Measurements from ENCODE around the gene ARL4D. TPM values are rescaled to one million over a fixed set of nuclear protein-coding genes. Genes with fewer than 3 reads are reported as not detected.
"Not testable (repeated sequence)": the region's sequence is repeated elsewhere in the genome, so short reads cannot be mapped to it uniquely, and the experiment has no call there.

Gene ARL4D
- total RNA-seq, 1 experiment from 2014 or later = 16.3 TPM

- no peak for DNase-seq (ENCODE audit: low read depth)
Measured at GRCh38 chr17:43369986-43370385, 28.8 kb upstream of the ARL4D start.

DNA sequence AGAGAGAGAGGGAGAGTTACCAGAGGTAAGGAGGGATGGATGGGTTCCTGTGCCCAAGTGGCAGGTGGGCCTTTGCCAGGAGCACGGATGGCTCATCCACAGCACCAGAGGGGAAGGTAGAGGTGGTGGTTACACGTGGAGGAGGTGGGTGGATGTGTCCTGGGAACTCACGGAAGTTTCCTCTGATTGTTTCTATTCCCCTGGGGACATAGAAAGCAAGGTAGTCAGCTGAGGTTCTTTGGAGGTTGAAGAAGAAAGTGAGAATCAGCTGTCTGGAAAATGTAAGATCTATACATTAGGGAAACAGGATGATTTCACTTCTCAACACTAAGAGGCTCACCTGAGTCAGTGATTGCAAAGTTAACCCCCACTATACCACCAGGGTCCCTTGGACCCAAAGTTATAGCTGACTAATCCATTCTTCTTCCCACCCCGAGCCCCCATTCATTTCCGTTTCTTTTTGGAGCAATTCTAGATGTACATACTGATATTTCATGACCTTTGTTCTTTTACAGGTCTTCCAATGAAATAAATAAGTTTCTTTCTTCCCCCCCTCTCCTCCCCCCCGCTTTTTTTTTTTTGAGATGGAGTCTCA, 27.5 kb upstream of the ARL4D start:
- DNase-seq (ENCODE audit: low read depth) = no peak

- DNase-seq (ENCODE audit: low read depth) = no peak
Measured at GRCh38 chr17:43372273-43372911, 26.4 kb upstream of the ARL4D start.

- no peak for DNase-seq (ENCODE audit: low read depth)
Measured at GRCh38 chr17:43373356-43373755, 25.4 kb upstream of the ARL4D start.

- not testable (repeated sequence) for DNase-seq (ENCODE audit: low read depth)
Measured at GRCh38 chr17:43375915-43376314, 22.9 kb upstream of the ARL4D start.

DNA sequence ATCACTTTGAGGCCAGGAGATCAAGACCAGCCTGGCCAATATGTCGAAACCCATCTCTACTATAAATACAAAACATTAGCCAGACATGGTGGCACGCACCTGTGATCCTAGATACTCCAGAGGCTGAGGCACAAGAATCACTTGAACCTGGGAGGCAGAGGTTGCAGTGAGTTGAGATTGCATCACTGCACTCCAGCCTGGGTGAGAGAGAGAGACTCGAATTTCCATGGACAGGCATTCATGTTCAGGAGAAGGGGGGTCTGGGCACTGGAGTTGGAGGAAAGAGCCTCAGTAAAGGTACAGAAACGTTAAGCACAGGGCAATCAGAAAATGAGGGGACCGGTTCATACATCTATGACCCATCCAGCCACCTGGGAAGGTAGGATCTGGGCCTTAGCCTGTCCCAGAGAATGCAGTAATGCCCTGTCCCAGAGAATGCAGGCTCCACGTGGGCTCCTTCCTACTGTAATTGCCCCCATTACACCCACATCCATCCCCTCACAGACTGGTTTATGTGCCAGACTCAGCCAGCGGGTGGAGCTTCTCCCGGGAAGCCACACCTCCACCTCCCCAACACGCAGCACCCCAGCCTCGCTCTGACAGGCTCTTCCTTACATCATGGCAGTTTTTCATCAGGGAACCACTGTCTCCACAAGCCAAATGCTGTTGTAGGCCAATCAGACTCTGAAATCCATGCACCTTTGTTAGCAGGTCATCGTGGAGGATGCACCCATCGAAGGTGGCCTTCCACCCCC, 21.6 kb upstream of the ARL4D start:
- DNase-seq (ENCODE audit: low read depth) = no peak

DNA sequence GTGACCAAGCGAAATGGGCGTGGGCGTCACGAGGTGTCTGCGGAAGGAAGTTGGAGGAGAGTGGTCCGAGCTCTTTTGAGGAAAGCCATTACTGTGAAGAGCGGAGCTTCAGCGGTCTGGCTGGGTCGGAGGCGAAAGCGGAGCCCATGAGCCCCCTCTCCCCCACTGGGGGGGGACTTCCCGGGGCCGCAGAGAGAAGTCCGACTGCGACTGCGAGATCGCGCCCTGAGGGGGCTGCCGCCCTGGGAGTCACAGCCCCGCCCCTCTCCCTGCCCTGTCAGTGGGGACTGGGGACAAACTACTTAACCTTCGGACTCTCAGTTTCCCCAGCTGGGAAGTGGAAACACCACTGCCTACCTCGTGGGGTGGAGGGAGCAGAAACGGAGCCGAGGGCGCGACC, 20.0 kb upstream of the ARL4D start:
- no peak for DNase-seq (ENCODE audit: low read depth)

DNA sequence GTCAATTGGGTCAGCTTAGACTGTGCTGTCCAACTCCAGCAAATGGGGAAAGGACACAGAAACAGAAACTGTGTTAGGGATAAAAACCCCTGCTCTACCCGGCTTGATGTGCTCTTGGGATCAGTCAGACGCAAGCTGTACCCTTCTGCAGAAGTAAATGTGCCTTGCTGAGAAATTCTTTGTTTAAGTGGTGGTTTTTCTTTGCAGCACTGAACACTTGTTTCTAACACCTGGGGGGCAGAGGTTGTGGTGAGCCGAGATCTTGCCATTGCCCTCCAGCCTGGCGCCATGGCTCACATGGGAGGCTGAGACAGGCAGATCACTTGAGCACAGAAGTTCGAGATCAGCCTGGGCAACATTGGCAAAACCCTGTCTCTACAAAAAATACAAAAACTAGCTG, 18.5 kb upstream of the ARL4D start:
- DNase-seq (ENCODE audit: low read depth) = no peak

DNA sequence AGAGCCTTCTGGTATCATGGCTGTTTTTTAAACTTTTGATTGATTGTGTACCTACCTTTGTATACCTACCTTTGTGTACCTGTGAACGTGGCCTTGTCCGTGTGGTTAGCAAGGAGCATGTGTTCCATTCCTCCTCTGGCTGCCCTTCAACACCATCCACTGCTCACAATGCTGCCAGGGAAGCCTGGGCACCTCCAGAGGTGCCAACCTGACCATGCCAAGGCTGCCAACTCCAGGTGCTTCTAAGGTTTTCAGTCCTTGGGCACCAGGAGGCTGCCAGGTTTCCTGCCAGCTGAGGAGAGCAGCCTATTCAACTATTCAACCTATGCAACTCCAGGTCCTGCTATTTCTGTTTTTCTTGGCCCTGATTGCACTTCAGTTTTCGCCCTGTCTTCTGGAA, 17.6 kb upstream of the ARL4D start:
- DNase-seq (ENCODE audit: low read depth) = no peak

DNA sequence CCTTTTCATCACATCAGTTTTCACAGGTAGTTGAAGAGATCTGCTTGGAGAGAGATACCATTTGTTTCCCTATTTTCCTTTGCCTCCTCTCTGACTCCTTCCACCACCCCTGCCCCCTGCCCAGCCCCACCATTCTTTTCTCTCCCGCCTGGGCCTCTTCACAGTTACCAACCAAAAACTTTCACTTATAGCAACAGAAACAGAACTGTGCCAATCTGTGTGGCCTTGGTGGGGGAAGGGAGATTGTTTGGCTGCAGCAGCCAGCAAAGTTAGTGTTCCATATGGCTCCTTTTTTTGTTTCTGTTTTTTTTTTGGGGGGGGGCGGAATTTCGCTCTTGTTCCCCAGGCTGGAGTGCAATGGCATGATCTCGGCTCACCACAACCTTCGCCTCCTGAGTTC, 17.2 kb upstream of the ARL4D start:
- DNase-seq (ENCODE audit: low read depth) = no peak

DNA sequence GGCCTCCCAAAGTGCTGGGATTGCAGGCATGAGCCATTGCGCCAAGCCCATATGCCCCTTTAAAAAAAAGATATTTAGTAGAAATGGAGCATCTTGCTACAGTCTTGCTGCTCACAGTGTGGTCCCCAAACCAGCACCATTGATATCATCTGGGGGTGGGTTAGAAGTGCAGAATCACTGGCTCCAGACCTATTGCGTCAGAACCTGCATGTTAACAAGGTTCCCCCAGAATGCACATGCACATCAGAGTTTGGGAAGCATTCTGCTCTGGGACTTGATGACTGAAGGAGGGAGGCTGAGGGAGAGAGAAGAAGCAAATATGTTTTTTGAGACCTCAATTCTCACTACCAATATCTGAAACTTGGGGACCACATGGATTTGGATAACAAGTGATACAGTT, 16.0 kb upstream of the ARL4D start:
- no peak for DNase-seq (ENCODE audit: low read depth)

GRCh38 chr17:43383372-43383771, 15.4 kb upstream of the ARL4D start:
- no peak for DNase-seq (ENCODE audit: low read depth)

DNA sequence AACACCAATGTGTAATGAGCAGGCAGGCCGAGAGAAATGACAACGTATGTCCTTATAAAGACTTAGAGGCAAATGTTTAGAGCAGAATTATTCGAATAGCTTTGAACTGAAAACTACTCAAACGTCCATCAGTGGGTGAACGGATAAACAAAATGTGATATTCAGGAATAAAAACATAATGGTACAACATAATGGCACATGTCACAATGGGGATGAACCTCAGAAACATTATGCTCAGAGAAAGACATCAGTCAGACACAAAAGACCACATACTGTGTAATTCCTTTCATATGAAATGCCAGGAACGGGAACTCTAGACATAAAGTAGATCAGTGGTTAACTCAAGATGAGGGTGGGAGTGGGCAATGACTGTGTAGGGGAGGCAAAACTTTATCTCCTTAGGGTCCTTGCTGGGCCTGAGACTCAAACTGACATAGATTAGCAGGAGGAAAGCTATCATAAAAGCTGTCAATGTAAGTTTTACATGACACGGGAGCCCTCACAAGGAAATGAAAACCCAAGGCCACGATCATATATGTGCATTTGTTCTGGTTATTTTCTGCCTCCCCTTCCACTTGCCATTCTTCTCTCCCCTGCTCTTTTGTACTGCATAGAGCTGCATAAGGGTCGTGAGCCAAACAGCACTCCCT, 14.8 kb upstream of the ARL4D start:
- DNase-seq (ENCODE audit: low read depth) = no peak

GRCh38 chr17:43384476-43384862, 14.3 kb upstream of the ARL4D start:
- DNase-seq (ENCODE audit: low read depth) = no peak

DNA sequence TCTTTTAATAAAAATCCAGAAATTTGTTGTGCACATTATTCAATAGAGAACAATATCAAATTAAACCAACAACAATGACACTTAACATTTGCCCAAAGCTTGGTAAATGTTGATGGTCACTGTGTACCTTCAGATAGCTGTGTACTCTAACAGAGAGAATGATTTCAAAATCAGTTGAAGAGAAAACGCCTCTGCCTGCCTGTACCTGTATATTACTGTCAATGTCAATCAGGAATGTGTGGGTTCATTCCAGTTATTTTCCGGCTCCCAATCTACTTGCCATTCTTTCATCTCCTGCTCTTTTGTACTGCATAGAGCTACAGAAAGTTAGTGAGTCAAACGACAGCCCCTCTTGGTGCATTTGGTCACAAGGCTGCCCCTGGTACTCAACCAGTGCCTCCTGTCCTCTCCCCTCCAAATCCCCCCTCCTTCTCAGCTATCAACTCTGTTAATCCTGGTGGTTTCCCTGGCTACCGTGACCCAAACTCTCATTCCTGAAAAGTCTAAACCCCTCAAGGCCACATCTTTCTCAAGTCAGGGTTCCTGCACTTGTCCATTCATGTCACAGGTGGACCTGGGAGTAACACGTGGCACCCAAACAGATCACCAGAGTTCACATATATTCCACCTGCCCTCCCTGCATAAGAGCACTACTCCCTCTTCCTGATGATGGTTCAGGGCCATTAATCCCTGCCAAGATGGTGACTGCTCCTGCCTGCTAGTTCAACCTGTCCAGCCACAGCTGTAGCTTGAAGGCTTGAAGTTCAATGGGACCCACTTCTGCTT, 13.6 kb upstream of the ARL4D start:
- DNase-seq (ENCODE audit: low read depth) = no peak

DNA sequence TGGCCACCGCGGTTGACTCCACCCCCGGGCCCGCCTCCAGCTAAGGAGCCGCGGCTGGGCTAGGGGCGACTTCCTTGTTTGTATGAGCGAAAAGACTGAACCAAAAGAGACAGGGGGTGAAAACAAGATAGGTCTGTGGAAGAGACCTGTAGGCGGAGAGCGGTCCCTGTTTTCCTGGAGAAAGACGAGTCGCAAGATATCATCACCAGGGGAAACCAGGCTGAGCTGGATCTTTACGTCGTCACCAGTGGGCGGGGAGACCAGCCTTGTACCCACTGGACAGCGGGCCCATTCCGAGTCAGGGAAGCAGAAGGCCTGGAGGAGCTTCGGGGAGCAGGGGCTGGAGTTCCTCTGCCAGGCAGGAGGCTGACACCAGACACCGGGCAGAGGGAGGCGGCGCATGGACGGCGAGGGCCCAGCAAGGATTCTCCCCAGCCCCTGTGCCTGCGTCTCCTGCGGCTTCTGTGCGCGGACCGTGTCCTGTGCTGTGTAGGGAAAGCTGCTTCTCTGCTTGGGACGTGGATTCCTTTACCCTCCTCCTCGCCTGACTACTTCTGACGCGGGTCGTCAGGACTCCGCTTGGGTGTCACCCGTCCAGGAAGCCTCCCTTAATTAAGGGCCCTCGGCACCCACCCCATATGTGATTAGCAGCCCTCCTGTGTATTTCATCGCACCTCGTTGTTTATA, 10.3 kb upstream of the ARL4D start:
- peak; percentile 91 for DNase-seq (ENCODE audit: low read depth)

GRCh38 chr17:43389046-43389947, 9.5 kb upstream of the ARL4D start:
- peak; percentile 84 for DNase-seq (ENCODE audit: low read depth)

GRCh38 chr17:43392397-43392796, 6.4 kb upstream of the ARL4D start:
- DNase-seq (ENCODE audit: low read depth) = no peak

GRCh38 chr17:43393944-43394482, 4.8 kb upstream of the ARL4D start:
- peak; percentile 83 for DNase-seq (ENCODE audit: low read depth)

DNA sequence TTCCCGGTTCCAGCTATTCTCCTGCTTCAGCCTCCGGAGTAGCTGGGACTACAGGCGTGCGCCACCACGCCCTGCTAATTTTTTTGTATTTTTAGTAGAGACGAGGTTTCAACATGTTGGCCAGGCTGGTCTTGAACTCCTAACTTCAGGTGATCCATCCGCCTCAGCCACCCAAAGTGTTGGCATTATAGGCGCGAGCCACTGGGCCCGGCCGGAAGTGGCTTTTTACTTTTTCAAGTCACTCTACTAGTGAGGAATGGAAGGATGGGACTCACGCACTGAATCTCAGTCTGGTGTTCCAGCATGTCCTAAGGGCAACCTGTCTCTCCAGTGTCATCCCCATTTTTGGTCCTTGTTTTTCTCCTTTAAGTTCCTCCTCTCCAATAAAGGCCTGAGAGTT, 4.1 kb upstream of the ARL4D start:
- DNase-seq (ENCODE audit: low read depth) = not testable (repeated sequence)
